Stomach smooth muscle (tissue), 2 donors: Measurements from ENCODE around the gene FARP1.

Experiments
- H3K27ac ChIP-seq: one replicate; pipeline ENCODE4 v1.7.0; 2013; ENCODE audit warnings: mild to moderate bottlenecking, low read length, inconsistent platforms
- H3K27me3 ChIP-seq, 2 donors: one replicate each; pipeline ENCODE4 v1.7.0; 2013; ENCODE audit warnings: low read length in 2 of 2; ENCODE audit not compliant: insufficient read depth in 2 of 2, control insufficient read depth in 1 of 2
- H3K36me3 ChIP-seq, 2 donors: one replicate each; pipeline ENCODE4 v1.7.0; 2013; ENCODE audit warnings: low read length in 2 of 2; ENCODE audit not compliant: control insufficient read depth in 2 of 2, insufficient read depth in 2 of 2
- H3K4me1 ChIP-seq: one replicate; pipeline ENCODE4 v1.7.0; 2013; ENCODE audit warnings: low read length; ENCODE audit not compliant: control insufficient read depth, insufficient read depth
- H3K4me3 ChIP-seq, 2 donors: one replicate each; pipeline ENCODE4 v1.7.0; 2013; ENCODE audit warnings: low read length in 2 of 2
- H3K9ac ChIP-seq, 2 donors: one replicate each; pipeline ENCODE4 v1.7.0; 2013; ENCODE audit warnings: low read length in 2 of 2, mild to moderate bottlenecking in 1 of 2
- H3K9me3 ChIP-seq, 2 donors: one replicate each; pipeline ENCODE4 v1.7.0; 2013; ENCODE audit warnings: low read length in 2 of 2; ENCODE audit not compliant: control insufficient read depth in 2 of 2
- donor health status: healthy.
- donor health status: Pancreatic carcinoma.

The FARP1 gene

GRCh38 chr13:98468361-98468760, 325.5 kb downstream of the FARP1 start:
- no peak overlapping the region for H3K9ac ChIP-seq
- H3K4me1 ChIP-seq, result peaks cover 6% of the 10 kb centered on the region
- peaks cover 27 to 30% of the 10 kb centered on the region in 2 donors for H3K36me3 ChIP-seq
- H3K27ac ChIP-seq, result no peak overlapping the region
- no peaks in the 10 kb centered on the region for H3K9me3 ChIP-seq
- no peaks in the 10 kb centered on the region for H3K27me3 ChIP-seq
- H3K4me3 ChIP-seq, result no peak overlapping the region

- Histone ChIP-seq H3K27me3 (no peaks in the 10 kb centered on the region), H3K4me3 (no peak overlapping the region), H3K4me1 (peaks cover 7% of the 10 kb centered on the region), H3K9ac (no peak overlapping the region), H3K27ac (no peak overlapping the region), H3K9me3 (no peaks in the 10 kb centered on the region), H3K36me3 (peaks cover 24 to 31% of the 10 kb centered on the region in 2 donors)
Measured at GRCh38 chr13:98468929-98469328, 326.0 kb downstream of the FARP1 start.

- H3K27me3 ChIP-seq, result no peaks in the 10 kb centered on the region
- H3K4me1 ChIP-seq, result peaks cover 7% of the 10 kb centered on the region
- no peaks in the 10 kb centered on the region for H3K9me3 ChIP-seq
- no peak overlapping the region for H3K4me3 ChIP-seq
- no peak overlapping the region for H3K27ac ChIP-seq
- H3K9ac ChIP-seq, result no peak overlapping the region
- H3K36me3 ChIP-seq, result peaks cover 15 to 30% of the 10 kb centered on the region in 2 donors
Measured at GRCh38 chr13:98470920-98471319, 328.0 kb downstream of the FARP1 start.

GRCh38 chr13:98471934-98472333, 329.0 kb downstream of the FARP1 start:
- Histone ChIP-seq H3K27ac (no peak overlapping the region), H3K4me3 (no peak overlapping the region), H3K9me3 (no peaks in the 10 kb centered on the region), H3K27me3 (no peaks in the 10 kb centered on the region), H3K9ac (no peak overlapping the region), H3K4me1 (peaks cover 13% of the 10 kb centered on the region), H3K36me3 (peaks cover 15 to 27% of the 10 kb centered on the region in 2 donors)

GRCh38 chr13:98473135-98473787, 330.4 kb downstream of the FARP1 start:
- H3K9me3 ChIP-seq, result no peaks in the 10 kb centered on the region
- peaks cover 13% of the 10 kb centered on the region for H3K4me1 ChIP-seq
- H3K4me3 ChIP-seq, result no peak overlapping the region
- no peak overlapping the region for H3K9ac ChIP-seq
- peaks cover 15 to 24% of the 10 kb centered on the region in 2 donors for H3K36me3 ChIP-seq
- no peaks in the 10 kb centered on the region for H3K27me3 ChIP-seq
- H3K27ac ChIP-seq, result no peak overlapping the region

- Histone ChIP-seq H3K9ac (no peak overlapping the region), H3K27me3 (no peaks in the 10 kb centered on the region), H3K4me3 (no peak overlapping the region), H3K4me1 (peaks cover 18% of the 10 kb centered on the region), H3K36me3 (peaks cover 15 to 24% of the 10 kb centered on the region in 2 donors), H3K9me3 (no peaks in the 10 kb centered on the region), H3K27ac (no peak overlapping the region)
Measured at GRCh38 chr13:98473788-98474144, 330.9 kb downstream of the FARP1 start.

GRCh38 chr13:98474292-98474691, 331.4 kb downstream of the FARP1 start:
- Histone ChIP-seq H3K9me3 (no peaks in the 10 kb centered on the region), H3K36me3 (peaks cover 15 to 24% of the 10 kb centered on the region in 2 donors), H3K27ac (no peak overlapping the region), H3K27me3 (no peaks in the 10 kb centered on the region), H3K4me1 (peaks cover 20% of the 10 kb centered on the region), H3K9ac (no peak overlapping the region), H3K4me3 (no peak overlapping the region)

GRCh38 chr13:98474761-98475160, 331.9 kb downstream of the FARP1 start:
- no peak overlapping the region for H3K27ac ChIP-seq
- peaks cover 23% of the 10 kb centered on the region for H3K4me1 ChIP-seq
- no peaks in the 10 kb centered on the region for H3K27me3 ChIP-seq
- H3K36me3 ChIP-seq, result peaks cover 15 to 24% of the 10 kb centered on the region in 2 donors
- no peak overlapping the region for H3K4me3 ChIP-seq
- H3K9me3 ChIP-seq, result no peaks in the 10 kb centered on the region
- no peak overlapping the region for H3K9ac ChIP-seq

GRCh38 chr13:98475522-98475921, 332.6 kb downstream of the FARP1 start:
- Histone ChIP-seq H3K4me1 (peaks cover 25% of the 10 kb centered on the region), H3K9me3 (no peaks in the 10 kb centered on the region), H3K9ac (no peak overlapping the region), H3K27ac (no peak overlapping the region), H3K4me3 (no peak overlapping the region), H3K27me3 (no peaks in the 10 kb centered on the region), H3K36me3 (peaks cover 15 to 24% of the 10 kb centered on the region in 2 donors)

- no peaks in the 10 kb centered on the region for H3K9me3 ChIP-seq
- peaks cover 29% of the 10 kb centered on the region for H3K4me1 ChIP-seq
- no peak overlapping the region for H3K27ac ChIP-seq
- H3K9ac ChIP-seq, result no peak overlapping the region
- H3K4me3 ChIP-seq, result no peak overlapping the region
- peaks cover 13 to 23% of the 10 kb centered on the region in 2 donors for H3K36me3 ChIP-seq
- H3K27me3 ChIP-seq, result no peaks in the 10 kb centered on the region
Measured at GRCh38 chr13:98476106-98476505, 333.2 kb downstream of the FARP1 start.

GRCh38 chr13:98476538-98476966, 333.7 kb downstream of the FARP1 start:
- H3K9ac ChIP-seq, result no peak overlapping the region
- H3K36me3 ChIP-seq, result peaks cover 9 to 20% of the 10 kb centered on the region in 2 donors
- no peak overlapping the region for H3K27ac ChIP-seq
- H3K4me1 ChIP-seq, result peaks cover 33% of the 10 kb centered on the region
- no peaks in the 10 kb centered on the region for H3K9me3 ChIP-seq
- H3K4me3 ChIP-seq, result no peak overlapping the region
- no peaks in the 10 kb centered on the region for H3K27me3 ChIP-seq
